Measurements from ENCODE around the gene OCA2.
"Not testable (repeated sequence)": the region's sequence is repeated elsewhere in the genome, so short reads cannot be mapped to it uniquely, and the experiment has no call there.

Gene OCA2

DNA sequence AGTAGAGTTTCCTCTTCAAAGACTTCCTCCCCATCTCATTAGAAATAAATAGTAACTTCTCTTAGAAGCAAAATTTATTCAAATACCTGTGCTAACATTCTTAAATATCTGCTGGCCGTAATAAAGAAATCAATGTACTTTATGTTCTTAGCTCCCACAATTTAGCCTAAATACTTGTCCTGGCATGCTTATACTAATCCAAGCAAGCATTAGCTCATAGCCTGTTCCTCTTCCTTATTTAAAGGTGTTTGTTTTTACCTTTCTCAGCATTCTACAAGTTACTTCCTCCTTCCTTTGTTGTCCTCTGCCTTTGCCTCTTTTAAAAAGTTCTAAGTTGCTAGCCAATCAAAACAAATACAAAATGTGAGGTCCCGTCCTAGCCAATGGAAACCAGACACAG is 90.9 kb downstream of the OCA2 start:
- not testable (repeated sequence) for H4K91ac ChIP-seq (ENCODE audit: low read length); H3K4me1 ChIP-seq (ENCODE audit: control insufficient read depth, insufficient read depth, low read depth, low read length); H3K27ac ChIP-seq (ENCODE audit: low read length, poor library complexity, severe bottlenecking); H2BK120ac ChIP-seq (ENCODE audit: low read depth, low read length); H3K23ac ChIP-seq (ENCODE audit: low read length in 2 of 2); H2AK5ac ChIP-seq (ENCODE audit: low read length, severe bottlenecking); H3K4ac ChIP-seq (ENCODE audit: low read depth in 1 of 2, low read length in 2 of 2); H3K9me3 ChIP-seq (ENCODE audit: control insufficient read depth, low read length); H3K4me2 ChIP-seq (ENCODE audit: low read length, poor library complexity, severe bottlenecking); H2AFZ ChIP-seq (ENCODE audit: low read depth, low read length); H2BK15ac ChIP-seq (ENCODE audit: low read depth, poor library complexity, severe bottlenecking); H3K79me1 ChIP-seq (replicated peaks; ENCODE audit: low read length, poor library complexity, severe bottlenecking); H3K9ac ChIP-seq (ENCODE audit: low read length); H4K8ac ChIP-seq (ENCODE audit: low read length); H3K27me3 ChIP-seq (ENCODE audit: control insufficient read depth in 1 of 2, insufficient read depth in 1 of 2, low read length in 2 of 2); H3K36me3 ChIP-seq (ENCODE audit: control insufficient read depth in 1 of 2, insufficient read depth in 2 of 2, low read depth in 1 of 2, low read length in 2 of 2); H2BK12ac ChIP-seq (ENCODE audit: low read length in 2 of 2); H3K18ac ChIP-seq (ENCODE audit: low read depth in 1 of 2, low read length in 2 of 2); H3K4me3 ChIP-seq (ENCODE audit: insufficient read depth in 1 of 2, low read depth in 1 of 2, low read length in 2 of 2); H3K14ac ChIP-seq (ENCODE audit: low read length in 2 of 2); H2BK5ac ChIP-seq (ENCODE audit: low read depth, low read length, poor library complexity, severe bottlenecking); DNase-seq
- WGBS, result 76% methylated on average over 2 of the region's 2 CpGs

DNA sequence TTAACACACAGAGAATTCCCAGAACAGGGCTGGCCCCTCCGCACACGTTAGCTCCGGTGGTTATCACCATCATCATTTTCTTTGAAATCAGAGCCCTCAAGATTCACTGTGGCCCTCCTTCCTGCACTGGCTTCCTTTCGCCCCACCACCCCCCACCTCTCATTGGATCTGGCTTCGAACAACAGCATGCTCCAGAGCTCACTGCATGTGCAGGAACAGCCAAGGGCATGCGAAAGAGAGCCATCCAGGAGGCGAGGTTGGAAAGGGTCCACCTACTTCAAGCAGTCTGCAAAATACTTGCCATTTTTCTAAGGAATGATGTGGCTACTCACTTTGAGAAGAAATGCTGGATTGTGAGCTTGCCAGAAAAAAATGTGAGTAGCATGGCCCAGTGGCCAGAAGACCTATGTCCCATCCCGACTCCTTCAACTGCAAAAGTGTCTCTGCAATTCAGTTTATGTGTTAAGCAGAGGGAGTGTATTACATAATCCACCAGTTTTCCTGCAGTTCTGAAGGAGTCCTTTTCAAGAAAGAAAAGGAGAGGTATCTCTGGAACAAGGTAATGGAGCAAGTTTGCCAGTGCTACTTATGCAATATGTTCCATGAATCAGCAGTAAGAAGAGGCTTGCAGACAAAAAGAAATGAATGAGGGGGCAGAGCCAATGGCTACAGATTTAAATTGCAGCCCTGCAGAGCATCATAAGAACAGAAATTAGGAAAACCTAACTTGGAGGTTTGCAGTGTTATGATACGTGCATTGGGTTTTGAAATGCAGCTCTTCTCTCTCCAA is 92.8 kb downstream of the OCA2 start:
- H3K14ac ChIP-seq (ENCODE audit: low read length in 2 of 2), result no peak overlapping the region
- no peak overlapping the region for H3K4me3 ChIP-seq (ENCODE audit: insufficient read depth in 1 of 2, low read depth in 1 of 2, low read length in 2 of 2)
- no peak overlapping the region for H3K9ac ChIP-seq (ENCODE audit: low read length)
- H3K27ac ChIP-seq (ENCODE audit: low read length, poor library complexity, severe bottlenecking), result no peak overlapping the region
- no peak overlapping the region for H2AK5ac ChIP-seq (ENCODE audit: low read length, severe bottlenecking)
- H3K4ac ChIP-seq (ENCODE audit: low read depth in 1 of 2, low read length in 2 of 2), result no peak overlapping the region
- H2BK12ac ChIP-seq (ENCODE audit: low read length in 2 of 2), result no peak overlapping the region
- no peak overlapping the region for H3K23ac ChIP-seq (ENCODE audit: low read length in 2 of 2)
- no peaks in the 10 kb centered on the region for H3K79me1 ChIP-seq (replicated peaks; ENCODE audit: low read length, poor library complexity, severe bottlenecking)
- no peak for DNase-seq
- no peak overlapping the region for H2BK15ac ChIP-seq (ENCODE audit: low read depth, poor library complexity, severe bottlenecking)
- no peaks in the 10 kb centered on the region for H3K27me3 ChIP-seq (ENCODE audit: control insufficient read depth in 1 of 2, insufficient read depth in 1 of 2, low read length in 2 of 2)
- H4K8ac ChIP-seq (ENCODE audit: low read length), result no peak overlapping the region
- no peak overlapping the region for H2AFZ ChIP-seq (ENCODE audit: low read depth, low read length)
- peaks cover 4% of the 10 kb centered on the region for H3K9me3 ChIP-seq (ENCODE audit: control insufficient read depth, low read length)
- H3K36me3 ChIP-seq (ENCODE audit: control insufficient read depth in 1 of 2, insufficient read depth in 2 of 2, low read depth in 1 of 2, low read length in 2 of 2), result no peaks in the 10 kb centered on the region
- no peak overlapping the region for H2BK5ac ChIP-seq (ENCODE audit: low read depth, low read length, poor library complexity, severe bottlenecking)
- no peaks in the 10 kb centered on the region for H3K4me1 ChIP-seq (ENCODE audit: control insufficient read depth, insufficient read depth, low read depth, low read length)
- no peak overlapping the region for H4K91ac ChIP-seq (ENCODE audit: low read length)
- H3K18ac ChIP-seq (ENCODE audit: low read depth in 1 of 2, low read length in 2 of 2), result no peak overlapping the region
- WGBS, result 83% methylated on average over 9 of the region's 9 CpGs
- H2BK120ac ChIP-seq (ENCODE audit: low read depth, low read length), result no peak overlapping the region
- H3K4me2 ChIP-seq (ENCODE audit: low read length, poor library complexity, severe bottlenecking), result no peak overlapping the region

DNA sequence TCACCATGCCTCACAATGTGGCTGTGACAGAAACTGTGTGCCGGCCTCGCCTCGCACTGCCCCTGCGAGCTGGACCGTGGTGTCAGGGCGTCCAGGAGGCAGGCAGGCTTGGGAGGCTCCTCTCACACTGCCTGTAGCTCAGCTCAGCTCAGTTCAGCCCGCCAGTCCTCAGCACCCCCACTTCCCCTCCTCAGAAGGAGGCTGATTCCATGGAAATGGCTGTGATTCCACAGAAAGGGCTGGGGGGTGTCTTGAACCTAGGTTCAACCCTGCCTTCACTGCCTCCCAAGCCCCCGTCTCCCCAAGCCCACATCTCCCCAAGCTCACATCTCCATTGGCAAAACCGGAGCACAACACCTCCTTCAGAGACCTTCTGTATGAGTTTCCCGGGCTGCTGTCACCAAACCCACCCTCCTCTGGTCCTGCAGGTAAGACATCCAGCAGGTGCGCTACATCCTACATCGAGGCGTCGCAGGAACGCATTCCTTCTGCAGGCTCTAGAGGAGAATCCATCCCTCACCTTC is 94.0 kb downstream of the OCA2 start:
- Histone ChIP-seq H3K23ac (ENCODE audit: low read length in 2 of 2) (no peak overlapping the region), H3K14ac (ENCODE audit: low read length in 2 of 2) (no peak overlapping the region), H3K27me3 (ENCODE audit: control insufficient read depth in 1 of 2, insufficient read depth in 1 of 2, low read length in 2 of 2) (no peaks in the 10 kb centered on the region), H4K91ac (ENCODE audit: low read length) (no peak overlapping the region), H3K4me2 (ENCODE audit: low read length, poor library complexity, severe bottlenecking) (no peak overlapping the region), H2AK5ac (ENCODE audit: low read length, severe bottlenecking) (no peak overlapping the region), H2AFZ (ENCODE audit: low read depth, low read length) (no peak overlapping the region), H3K9ac (ENCODE audit: low read length) (no peak overlapping the region), H3K4ac (ENCODE audit: low read depth in 1 of 2, low read length in 2 of 2) (no peak overlapping the region), H3K79me1 (replicated peaks; ENCODE audit: low read length, poor library complexity, severe bottlenecking) (no peaks in the 10 kb centered on the region), H3K36me3 (ENCODE audit: control insufficient read depth in 1 of 2, insufficient read depth in 2 of 2, low read depth in 1 of 2, low read length in 2 of 2) (no peaks in the 10 kb centered on the region), H3K4me3 (ENCODE audit: insufficient read depth in 1 of 2, low read depth in 1 of 2, low read length in 2 of 2) (no peak overlapping the region), H2BK120ac (ENCODE audit: low read depth, low read length) (no peak overlapping the region), H3K9me3 (ENCODE audit: control insufficient read depth, low read length) (peaks cover 4% of the 10 kb centered on the region), H3K4me1 (ENCODE audit: control insufficient read depth, insufficient read depth, low read depth, low read length) (no peaks in the 10 kb centered on the region), H2BK5ac (ENCODE audit: low read depth, low read length, poor library complexity, severe bottlenecking) (no peak overlapping the region), H2BK15ac (ENCODE audit: low read depth, poor library complexity, severe bottlenecking) (no peak overlapping the region), H3K18ac (ENCODE audit: low read depth in 1 of 2, low read length in 2 of 2) (no peak overlapping the region), H2BK12ac (ENCODE audit: low read length in 2 of 2) (no peak overlapping the region), H4K8ac (ENCODE audit: low read length) (no peak overlapping the region), H3K27ac (ENCODE audit: low read length, poor library complexity, severe bottlenecking) (no peak overlapping the region)
- no peak for DNase-seq
- 85% methylated on average over 14 of the region's 15 CpGs for WGBS

DNA sequence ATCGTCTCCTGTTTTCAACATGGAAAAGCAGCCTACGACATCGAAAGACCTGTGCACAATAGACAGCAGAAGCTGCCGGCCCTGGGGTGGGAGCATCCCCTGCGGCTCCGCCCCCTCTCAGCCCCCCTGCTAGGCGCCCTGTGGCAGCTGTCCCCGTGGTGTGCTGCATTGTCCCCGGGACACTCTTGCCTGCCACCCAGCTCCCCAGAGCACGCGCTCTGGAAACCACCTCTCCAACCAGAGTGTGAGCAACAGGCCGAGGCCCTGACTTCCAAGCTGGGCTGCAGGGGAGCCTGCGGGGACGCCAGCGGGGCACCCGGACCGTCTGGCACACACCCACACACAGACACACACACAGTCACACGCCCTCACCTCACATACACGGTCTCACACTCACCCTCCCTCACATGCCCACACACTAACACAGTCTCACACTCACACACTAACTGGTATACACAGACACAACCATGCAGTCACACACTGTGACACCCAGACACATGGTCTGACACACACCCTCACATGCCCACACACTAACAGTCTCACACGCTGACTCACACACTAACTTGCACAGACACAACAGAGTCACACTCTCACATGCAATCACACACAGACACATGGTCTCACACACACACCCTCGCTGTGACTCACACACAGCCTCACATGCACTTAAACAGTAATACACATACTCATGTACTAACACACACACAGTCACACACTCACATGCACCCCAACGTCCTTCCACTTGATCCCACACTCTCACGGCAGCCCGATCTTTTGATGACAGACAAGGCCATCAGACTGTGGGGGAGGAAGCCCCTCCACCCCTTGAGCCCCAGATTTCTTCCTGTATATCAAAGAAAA is 94.7 kb downstream of the OCA2 start:
- Histone ChIP-seq H3K23ac (ENCODE audit: low read length in 2 of 2) (no peak overlapping the region), H3K27me3 (ENCODE audit: control insufficient read depth in 1 of 2, insufficient read depth in 1 of 2, low read length in 2 of 2) (no peaks in the 10 kb centered on the region), H2BK120ac (ENCODE audit: low read depth, low read length) (no peak overlapping the region), H3K4me3 (ENCODE audit: insufficient read depth in 1 of 2, low read depth in 1 of 2, low read length in 2 of 2) (no peak overlapping the region), H3K9ac (ENCODE audit: low read length) (no peak overlapping the region), H3K14ac (ENCODE audit: low read length in 2 of 2) (no peak overlapping the region), H3K4me2 (ENCODE audit: low read length, poor library complexity, severe bottlenecking) (no peak overlapping the region), H3K4ac (ENCODE audit: low read depth in 1 of 2, low read length in 2 of 2) (no peak overlapping the region), H2AK5ac (ENCODE audit: low read length, severe bottlenecking) (no peak overlapping the region), H4K8ac (ENCODE audit: low read length) (no peak overlapping the region), H2BK5ac (ENCODE audit: low read depth, low read length, poor library complexity, severe bottlenecking) (no peak overlapping the region), H3K9me3 (ENCODE audit: control insufficient read depth, low read length) (peaks cover 4% of the 10 kb centered on the region), H2AFZ (ENCODE audit: low read depth, low read length) (no peak overlapping the region), H2BK15ac (ENCODE audit: low read depth, poor library complexity, severe bottlenecking) (no peak overlapping the region), H4K91ac (ENCODE audit: low read length) (no peak overlapping the region), H2BK12ac (ENCODE audit: low read length in 2 of 2) (no peak overlapping the region), H3K79me1 (replicated peaks; ENCODE audit: low read length, poor library complexity, severe bottlenecking) (no peaks in the 10 kb centered on the region), H3K18ac (ENCODE audit: low read depth in 1 of 2, low read length in 2 of 2) (no peak overlapping the region), H3K36me3 (ENCODE audit: control insufficient read depth in 1 of 2, insufficient read depth in 2 of 2, low read depth in 1 of 2, low read length in 2 of 2) (no peaks in the 10 kb centered on the region), H3K4me1 (ENCODE audit: control insufficient read depth, insufficient read depth, low read depth, low read length) (no peaks in the 10 kb centered on the region), H3K27ac (ENCODE audit: low read length, poor library complexity, severe bottlenecking) (no peak overlapping the region)
- DNase-seq, result no peak
- WGBS, result 84% methylated on average over 24 of the region's 24 CpGs
